SK-N-SH treated with all-trans-retinoic acid at 6 μM for 48 hours (cell line): ENCODE data around the gene ST6GALNAC6.

Source experiments
- ATAC-seq: fragments of 200-7000 bp; cut with Tn5 transposase; 3 replicates; pipeline ENCODE4 v1.9.1; 2020; ENCODE audit warnings: mild to moderate bottlenecking, moderate library complexity
- ARNTL ChIP-seq: fragments of 450-650 bp; formaldehyde crosslinking; IDR thresholded peaks from 2 replicates; pipeline ENCODE4 v1.5.0; 2020; ENCODE audit warnings: low read depth, mild to moderate bottlenecking, moderate library complexity, borderline replicate concordance
- BACH2 ChIP-seq: fragments of 250-450 bp; sonication (Bioruptor Pico); IDR thresholded peaks from 2 replicates; pipeline ENCODE4 v1.9.0; 2021; ENCODE audit warnings: mild to moderate bottlenecking, borderline replicate concordance
- CREB5 ChIP-seq: fragments of 250-450 bp; sonication (Bioruptor Pico); IDR thresholded peaks from 2 replicates; pipeline ENCODE4 v1.5.1; 2020; ENCODE audit warnings: low read depth, mild to moderate bottlenecking, moderate library complexity
- CSDC2 ChIP-seq: fragments of 250-450 bp; sonication (Bioruptor Pico); IDR thresholded peaks from 2 replicates; pipeline ENCODE4 v1.5.0; 2020; ENCODE audit warnings: mild to moderate bottlenecking, moderate library complexity
- CSRNP3 ChIP-seq: fragments of 250-450 bp; sonication (Bioruptor Pico); IDR thresholded peaks from 2 replicates; pipeline ENCODE4 v1.5.1; 2021; ENCODE audit warnings: mild to moderate bottlenecking, moderate library complexity
- ESRRG ChIP-seq: fragments of 250-450 bp; sonication (Bioruptor Pico); IDR thresholded peaks from 2 replicates; pipeline ENCODE4 v1.6.1; 2021; ENCODE audit warnings: mild to moderate bottlenecking
- GLIS3 ChIP-seq: fragments of 250-450 bp; sonication (Bioruptor Pico); IDR thresholded peaks from 2 replicates; pipeline ENCODE4 v1.5.0; 2020; ENCODE audit warnings: mild to moderate bottlenecking, moderate library complexity
- OSR1 ChIP-seq: fragments of 250-450 bp; sonication (Bioruptor Pico); IDR thresholded peaks from 2 replicates; pipeline ENCODE4 v1.8.0; 2022; ENCODE audit warnings: moderate library complexity, mild to moderate bottlenecking, inconsistent platforms
- PATZ1 ChIP-seq: fragments of 250-450 bp; sonication (Bioruptor Pico); IDR thresholded peaks from 2 replicates; pipeline ENCODE4 v1.8.0; 2020; ENCODE audit warnings: mild to moderate bottlenecking, moderate library complexity, borderline replicate concordance
- POU6F1 ChIP-seq: fragments of 250-450 bp; sonication (Bioruptor Pico); IDR thresholded peaks from 2 replicates; pipeline ENCODE4 v1.8.0; 2021; ENCODE audit warnings: low read depth, mild to moderate bottlenecking, moderate library complexity, borderline replicate concordance
- PPARA ChIP-seq: fragments of 250-450 bp; sonication (Bioruptor Pico); IDR thresholded peaks from 2 replicates; pipeline ENCODE4 v1.5.0; 2020; ENCODE audit warnings: mild to moderate bottlenecking, borderline replicate concordance
- RARB ChIP-seq: fragments of 250-450 bp; sonication (Bioruptor Pico); IDR thresholded peaks from 2 replicates; pipeline ENCODE4 v1.8.0; 2021; ENCODE audit warnings: mild to moderate bottlenecking, moderate library complexity
- SNAI2 ChIP-seq: fragments of 250-450 bp; sonication (Bioruptor Pico); IDR thresholded peaks from 2 replicates; pipeline ENCODE4 v1.5.0; 2020; ENCODE audit warnings: mild to moderate bottlenecking, moderate library complexity
- TCF4 ChIP-seq: fragments of 250-450 bp; sonication (Bioruptor Pico); IDR thresholded peaks from 2 replicates; pipeline ENCODE4 v1.8.0; 2021; ENCODE audit warnings: mild to moderate bottlenecking, moderate library complexity, borderline replicate concordance
- TOX ChIP-seq: fragments of 250-450 bp; sonication (Bioruptor Pico); IDR thresholded peaks from 2 replicates; pipeline ENCODE4 v1.8.0; 2021; ENCODE audit warnings: mild to moderate bottlenecking, moderate library complexity, borderline replicate concordance
- TSHZ2 ChIP-seq: fragments of 250-450 bp; sonication (Bioruptor Pico); IDR thresholded peaks from 2 replicates; pipeline ENCODE4 v1.5.0; 2020; ENCODE audit warnings: mild to moderate bottlenecking, moderate library complexity
- ZC3H10 ChIP-seq: fragments of 250-450 bp; sonication (Bioruptor Pico); IDR thresholded peaks from 2 replicates; pipeline ENCODE4 v1.5.1; 2021; ENCODE audit warnings: mild to moderate bottlenecking, moderate library complexity
- ZFP3 ChIP-seq: fragments of 250-450 bp; sonication (Bioruptor Pico); IDR thresholded peaks from 2 replicates; pipeline ENCODE4 v1.5.0; 2020; ENCODE audit warnings: mild to moderate bottlenecking, moderate library complexity
- ZFP30 ChIP-seq: fragments of 450-650 bp; formaldehyde crosslinking; IDR thresholded peaks from 2 replicates; pipeline ENCODE4 v1.5.0; 2022; ENCODE audit warnings: mild to moderate bottlenecking, moderate library complexity
- ZNF565 ChIP-seq: fragments of 450-650 bp; formaldehyde crosslinking; conservative IDR thresholded peaks from 2 replicates; pipeline ENCODE4 v1.5.0; 2020; ENCODE audit warnings: low read depth, mild to moderate bottlenecking, moderate library complexity
- ZNF70 ChIP-seq: fragments of 450-650 bp; formaldehyde crosslinking; IDR thresholded peaks from 2 replicates; pipeline ENCODE4 v1.5.0; 2020; ENCODE audit warnings: mild to moderate bottlenecking, moderate library complexity
- ZNF8 ChIP-seq: fragments of 450-650 bp; formaldehyde crosslinking; IDR thresholded peaks from 2 replicates; pipeline ENCODE4 v1.5.0; 2020; ENCODE audit warnings: mild to moderate bottlenecking, moderate library complexity

Gene ST6GALNAC6

GRCh38 chr9:127912296-127912695 is 12.9 kb upstream of the ST6GALNAC6 start:
- no peak for ATAC-seq
- TF ChIP-seq RARB = no peak
- no peak for TF ChIP-seq ZFP3 (CRISPR knock-in tag)
- TF ChIP-seq PATZ1 (CRISPR knock-in tag) = no peak
- no peak for TF ChIP-seq CREB5 (CRISPR knock-in tag)
- TF ChIP-seq CSRNP3 (CRISPR knock-in tag) = no peak
- no peak for TF ChIP-seq TOX (CRISPR knock-in tag)
- TF ChIP-seq TCF4 = no peak
- no peak for TF ChIP-seq ZNF70
- TF ChIP-seq GLIS3 (CRISPR knock-in tag) = no peak
- no peak for TF ChIP-seq CSDC2 (CRISPR knock-in tag)
- no peak for TF ChIP-seq TSHZ2
- no peak for TF ChIP-seq ZC3H10 (CRISPR knock-in tag)
- TF ChIP-seq SNAI2 = no peak
- TF ChIP-seq ZNF565 = no peak
- no peak for TF ChIP-seq BACH2 (CRISPR knock-in tag)
- TF ChIP-seq POU6F1 (CRISPR knock-in tag) = no peak
- no peak for TF ChIP-seq ESRRG (CRISPR knock-in tag)

- TF ChIP-seq PPARA (CRISPR knock-in tag) = no peak
- no peak for TF ChIP-seq ZNF565
- TF ChIP-seq OSR1 (CRISPR knock-in tag) = no peak
- no peak for TF ChIP-seq ZNF8 (CRISPR knock-in tag)
- TF ChIP-seq ARNTL (CRISPR knock-in tag) = no peak
- ATAC-seq = peak; percentile 52
Measured at GRCh38 chr9:127910613-127911205, 11.3 kb upstream of the ST6GALNAC6 start.

GRCh38 chr9:127909839-127910273 is 10.5 kb upstream of the ST6GALNAC6 start:
- TF ChIP-seq ZC3H10 (CRISPR knock-in tag) (no peak), TOX (CRISPR knock-in tag) (no peak), ZFP3 (CRISPR knock-in tag) (no peak), ZNF70 (no peak), PPARA (CRISPR knock-in tag) (no peak), TCF4 (no peak), ZFP30 (CRISPR knock-in tag) (no peak), ZNF8 (CRISPR knock-in tag) (no peak), ARNTL (CRISPR knock-in tag) (no peak)
- ATAC-seq = no peak
